ENCODE results near the gene RNF144B.

Gene RNF144B

GRCh38 chr6:18485660-18486435 lies 98.7 kb downstream of the RNF144B start:
- no peak for DNase-seq (ENCODE audit: low read depth, low spot score)

DNA sequence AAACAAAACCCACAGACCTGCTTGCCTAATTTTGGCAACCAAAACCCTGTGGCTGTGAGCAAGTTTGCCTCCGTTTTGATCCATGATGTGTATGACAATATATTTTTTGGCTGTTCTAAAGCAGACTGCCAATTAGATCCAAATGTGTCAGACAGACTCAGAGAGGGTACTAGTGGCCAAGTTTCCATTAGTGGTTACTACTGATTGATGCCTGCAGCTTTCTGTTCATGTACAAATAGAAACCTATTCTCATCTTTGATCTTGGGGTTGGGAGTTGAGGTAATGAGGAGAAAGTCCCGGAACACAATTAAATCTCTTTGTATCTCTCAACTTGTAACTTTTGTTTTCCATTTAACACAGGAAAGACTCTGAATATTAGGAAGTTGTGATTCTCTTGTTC lies 100.9 kb downstream of the RNF144B start:
- DNase-seq (ENCODE audit: low read depth, low spot score) = no peak

DNA sequence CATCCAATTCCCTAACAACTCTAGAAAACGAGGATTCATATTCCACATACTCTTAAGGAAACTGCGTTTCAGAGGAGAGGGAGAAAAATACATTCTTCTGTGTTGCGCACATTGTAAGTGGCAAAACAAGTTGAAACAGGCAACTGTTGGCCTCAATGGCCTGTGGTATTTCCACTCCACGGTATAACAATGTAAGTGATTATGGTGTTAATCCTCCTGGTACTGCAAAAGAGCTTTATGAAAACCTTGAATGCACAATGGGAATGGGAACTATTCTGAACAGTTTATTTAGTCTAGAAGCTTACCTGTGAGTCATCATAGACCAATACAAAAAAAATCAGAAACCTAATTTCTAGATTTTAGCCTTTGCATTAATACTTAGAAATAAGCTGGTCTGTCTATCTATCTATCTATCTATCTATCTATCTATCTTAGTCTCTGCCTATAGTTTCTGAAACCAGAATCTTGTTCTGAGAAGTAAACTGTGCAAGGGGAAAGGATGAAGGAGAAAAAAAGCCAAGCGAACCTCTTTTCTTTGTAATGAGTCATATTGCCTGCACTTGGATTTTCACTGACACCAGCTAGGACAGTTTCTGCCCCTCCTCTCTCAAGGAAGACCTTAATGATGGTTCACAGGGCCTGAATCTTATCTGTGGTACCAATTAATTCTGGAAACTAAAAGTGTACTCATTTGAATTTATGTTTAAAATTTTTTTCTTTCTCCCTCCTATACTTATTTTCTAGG lies 101.5 kb downstream of the RNF144B start:
- DNase-seq (ENCODE audit: low read depth, low spot score) = no peak

DNA sequence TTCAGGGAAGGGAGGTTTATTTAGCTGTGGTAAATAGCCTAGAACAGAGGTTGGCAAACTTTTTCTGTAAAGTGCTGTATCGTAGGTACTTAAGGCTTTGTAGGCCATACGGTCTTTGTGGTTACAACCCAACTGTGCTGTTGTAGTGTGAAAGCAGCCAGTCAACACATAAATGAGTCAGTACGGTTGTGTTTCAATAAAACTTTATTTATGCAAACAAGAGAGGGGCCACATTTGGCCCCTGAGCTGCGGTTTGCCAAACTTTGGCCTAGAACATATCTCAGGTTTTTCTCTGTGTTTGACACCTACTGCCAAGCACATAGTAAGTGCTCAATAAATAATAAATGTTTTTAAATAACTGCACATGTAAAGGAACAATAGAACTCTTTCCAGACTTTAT lies 102.2 kb downstream of the RNF144B start:
- no peak for DNase-seq (ENCODE audit: low read depth, low spot score)

- no peak for DNase-seq (ENCODE audit: low read depth, low spot score)
Measured at GRCh38 chr6:18491308-18492045, 104.3 kb downstream of the RNF144B start.

- DNase-seq (ENCODE audit: low read depth, low spot score) = no peak
Measured at GRCh38 chr6:18492972-18493371, 105.8 kb downstream of the RNF144B start.

GRCh38 chr6:18493382-18493891 lies 106.3 kb downstream of the RNF144B start:
- DNase-seq (ENCODE audit: low read depth, low spot score) = no peak

DNA sequence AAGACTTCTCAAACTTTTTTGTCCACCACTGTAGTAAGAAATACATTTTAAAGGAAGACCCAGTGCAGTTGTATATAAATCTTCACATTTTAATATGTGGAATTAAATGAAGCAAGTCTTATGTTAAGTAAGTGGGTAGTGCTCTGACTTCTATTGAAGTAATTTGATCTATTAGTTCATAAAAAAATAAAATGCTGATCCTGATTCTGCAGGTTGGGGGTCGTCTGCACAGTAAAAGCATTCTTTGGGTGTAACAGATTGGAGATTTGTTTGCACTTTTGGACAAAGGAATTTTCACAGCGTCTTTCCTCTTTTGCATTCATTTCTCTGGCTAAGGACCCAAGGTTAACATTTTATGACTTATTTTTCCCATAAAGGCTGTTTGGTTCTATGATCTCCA lies 106.8 kb downstream of the RNF144B start:
- no peak for DNase-seq (ENCODE audit: low read depth, low spot score)

DNA sequence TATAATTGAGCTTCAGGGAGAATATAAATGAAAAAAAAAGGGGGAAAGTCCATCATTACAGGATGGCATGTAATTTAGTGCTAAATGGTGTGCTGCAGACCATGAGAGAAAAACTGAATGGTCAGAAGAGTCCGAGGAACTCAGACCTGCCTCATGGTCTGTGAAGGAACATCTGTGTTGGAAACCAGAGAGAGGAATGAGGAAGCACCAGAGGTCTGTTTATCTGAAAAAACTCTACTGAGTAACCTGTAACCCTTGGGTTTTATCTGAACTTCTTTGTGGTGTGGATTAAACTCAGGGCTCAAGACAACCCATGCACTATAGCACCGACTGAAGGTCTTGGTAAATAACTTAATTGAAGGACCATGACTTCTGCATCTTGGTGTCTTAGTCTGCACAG lies 108.1 kb downstream of the RNF144B start:
- no peak for DNase-seq (ENCODE audit: low read depth, low spot score)

DNA sequence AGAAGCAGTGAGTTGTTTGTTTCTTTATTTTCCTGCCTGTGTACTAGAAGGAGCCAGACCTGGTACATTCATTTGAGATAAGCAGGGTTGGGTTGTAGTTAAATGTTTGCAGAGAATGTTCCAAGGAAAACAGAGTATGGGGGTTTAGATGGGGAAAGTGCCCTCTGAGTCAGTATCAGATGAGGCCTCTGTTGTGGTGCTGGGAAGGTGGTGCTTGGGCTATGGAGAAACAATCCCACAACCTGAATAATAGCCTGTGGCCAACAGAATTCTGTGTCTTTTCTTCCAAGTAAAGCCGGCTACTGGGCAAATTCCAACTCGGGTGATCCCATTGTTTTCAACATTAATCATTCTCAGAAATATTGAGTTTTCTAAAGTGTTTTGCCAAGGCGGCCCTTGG lies 109.3 kb downstream of the RNF144B start:
- DNase-seq (ENCODE audit: low read depth, low spot score) = no peak

DNA sequence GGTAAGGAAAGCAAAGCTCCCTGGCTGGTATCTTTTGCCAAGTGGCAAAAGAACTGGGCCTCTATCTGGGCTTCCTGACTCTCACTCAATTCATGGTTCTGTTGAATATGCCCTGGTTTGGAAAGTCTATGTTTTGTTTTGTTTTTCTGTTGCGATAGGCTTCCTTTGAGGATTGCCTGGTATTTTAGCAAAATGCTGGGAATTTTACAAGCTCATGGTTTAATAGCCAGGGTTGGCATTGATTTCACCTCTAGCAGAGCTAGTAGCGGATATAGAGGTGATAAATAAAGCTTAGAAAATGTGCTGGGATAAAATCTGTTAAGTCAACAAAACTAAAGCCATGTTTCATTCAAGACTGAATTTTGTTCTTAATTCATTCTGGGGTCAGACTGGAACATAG lies 109.9 kb downstream of the RNF144B start:
- DNase-seq (ENCODE audit: low read depth, low spot score) = no peak

DNA sequence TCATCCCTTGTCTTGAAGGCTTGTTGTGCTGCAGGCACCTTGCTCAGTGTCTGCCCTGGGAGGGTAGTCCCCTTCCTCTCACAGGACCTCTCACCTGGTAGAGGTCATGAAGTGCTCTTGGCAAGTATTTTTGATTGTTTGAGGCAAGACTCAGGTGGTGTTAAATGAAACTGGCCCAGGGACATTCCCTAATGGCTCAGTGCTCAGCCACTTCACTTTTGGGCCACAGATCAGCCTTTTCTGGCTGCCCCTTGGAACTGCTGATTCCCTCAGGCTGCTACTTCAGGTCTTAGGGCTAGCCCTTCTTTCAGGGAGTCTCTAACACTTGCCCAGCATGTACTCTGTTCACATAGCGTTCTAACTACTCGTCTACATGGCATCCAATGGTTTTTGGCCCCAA lies 111.3 kb downstream of the RNF144B start:
- no peak for DNase-seq (ENCODE audit: low read depth, low spot score)

DNA sequence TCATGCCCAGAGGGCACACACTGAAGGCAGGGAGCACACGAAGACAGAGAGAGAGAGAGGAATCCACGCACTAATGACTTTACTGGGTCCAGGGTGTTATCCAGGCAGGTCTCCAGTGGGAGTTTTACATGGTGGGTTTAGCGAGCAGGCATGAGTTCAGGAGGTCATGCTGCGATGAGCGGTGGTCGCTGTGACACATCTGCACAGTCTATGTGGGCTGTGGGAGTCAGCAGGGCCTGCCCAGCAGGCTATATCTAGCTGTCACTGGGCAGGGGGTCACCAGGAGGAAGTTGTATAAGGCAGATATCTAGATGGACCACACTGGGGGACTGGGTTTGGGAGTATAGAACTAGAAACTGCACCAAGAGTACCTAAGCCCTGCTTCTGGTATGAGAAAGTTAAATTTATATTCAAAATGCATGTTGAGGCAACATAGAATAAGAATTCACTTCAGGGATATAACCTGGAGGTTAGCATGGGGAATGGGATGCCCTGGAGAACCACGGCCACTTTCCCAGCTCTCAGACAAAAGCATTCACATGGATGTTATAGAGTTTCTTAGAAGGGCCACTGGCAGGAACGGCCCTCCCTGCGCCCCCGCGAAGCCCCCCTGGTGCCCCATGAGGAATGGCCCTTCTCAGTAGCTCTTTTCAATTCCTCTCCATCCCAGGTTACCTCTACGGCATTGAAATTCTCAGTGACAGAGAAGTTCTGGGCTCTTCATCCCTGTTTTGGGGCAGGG lies 113.9 kb downstream of the RNF144B start:
- no peak for DNase-seq (ENCODE audit: low read depth, low spot score)

- DNase-seq (ENCODE audit: low read depth, low spot score) = no peak
Measured at GRCh38 chr6:18501663-18502013, 114.5 kb downstream of the RNF144B start.

DNA sequence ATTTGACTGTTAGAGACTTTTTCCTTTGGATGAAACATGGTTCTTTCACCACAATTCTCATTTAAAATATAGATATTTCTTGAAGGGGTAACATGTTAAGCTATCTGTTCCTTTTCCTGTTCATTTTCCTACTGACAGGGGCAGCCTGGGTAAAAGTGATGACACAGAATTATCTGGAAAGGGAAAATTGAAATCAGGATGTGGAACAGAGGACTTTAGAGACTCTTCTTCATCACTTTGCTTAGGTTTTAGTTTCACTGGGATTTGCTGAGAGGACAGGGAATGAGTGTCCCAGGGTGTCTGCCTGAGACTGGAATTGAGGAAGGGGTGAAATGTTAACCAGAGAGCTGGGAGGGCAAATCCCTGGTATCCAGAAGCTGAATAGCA lies 116.0 kb downstream of the RNF144B start:
- no peak for DNase-seq (ENCODE audit: low read depth, low spot score)

DNA sequence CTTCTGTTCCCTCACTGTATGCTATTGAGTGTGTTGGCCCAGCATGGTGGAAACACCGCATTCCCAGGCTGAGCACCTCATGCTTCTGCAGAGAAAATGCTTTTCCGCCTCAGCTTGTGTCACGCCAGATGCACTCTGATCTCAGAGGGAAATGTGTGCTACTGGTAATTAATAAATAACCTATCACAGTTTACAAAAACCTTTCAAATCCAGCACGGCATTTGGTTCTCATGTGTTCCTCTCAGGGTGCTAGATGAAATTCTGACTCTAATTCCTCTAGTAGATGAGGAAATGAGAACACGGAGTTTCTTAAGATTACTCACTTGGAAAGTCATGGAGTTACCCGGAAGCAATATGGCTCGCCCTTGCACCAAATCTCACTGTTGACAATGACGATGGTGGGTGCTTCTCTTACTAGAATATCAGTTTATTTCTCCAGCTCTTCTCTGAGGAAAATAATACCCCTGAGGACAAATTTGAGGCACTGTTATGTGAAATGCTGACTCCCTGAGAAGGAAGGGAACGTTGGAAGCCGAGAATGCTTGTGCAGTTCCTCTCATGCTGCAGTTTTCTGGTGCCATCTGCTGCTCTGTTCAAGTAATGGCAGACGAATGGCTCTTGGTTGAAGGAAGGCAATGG lies 116.6 kb downstream of the RNF144B start:
- peak; percentile 3 for DNase-seq (ENCODE audit: low read depth, low spot score)

DNA sequence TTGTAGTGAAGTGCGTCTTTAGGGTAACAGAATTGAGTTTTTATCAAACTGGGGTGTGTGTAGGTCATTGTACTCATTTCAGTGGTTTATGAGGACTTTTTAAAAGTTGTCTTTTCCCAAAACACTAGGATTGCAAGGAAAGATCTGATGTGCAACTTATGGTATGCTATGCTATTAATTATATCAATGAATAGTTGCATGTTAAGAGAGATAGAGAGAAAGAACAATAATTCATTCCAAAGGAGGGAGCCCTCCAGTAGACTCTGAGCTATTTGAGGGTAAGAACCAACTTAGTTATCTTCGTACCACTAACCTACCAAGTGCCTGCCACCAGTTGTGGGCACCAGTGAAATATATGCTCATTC lies 117.1 kb downstream of the RNF144B start:
- no peak for DNase-seq (ENCODE audit: low read depth, low spot score)

GRCh38 chr6:18506382-18507017 lies 119.3 kb downstream of the RNF144B start:
- DNase-seq (ENCODE audit: low read depth, low spot score) = no peak

DNA sequence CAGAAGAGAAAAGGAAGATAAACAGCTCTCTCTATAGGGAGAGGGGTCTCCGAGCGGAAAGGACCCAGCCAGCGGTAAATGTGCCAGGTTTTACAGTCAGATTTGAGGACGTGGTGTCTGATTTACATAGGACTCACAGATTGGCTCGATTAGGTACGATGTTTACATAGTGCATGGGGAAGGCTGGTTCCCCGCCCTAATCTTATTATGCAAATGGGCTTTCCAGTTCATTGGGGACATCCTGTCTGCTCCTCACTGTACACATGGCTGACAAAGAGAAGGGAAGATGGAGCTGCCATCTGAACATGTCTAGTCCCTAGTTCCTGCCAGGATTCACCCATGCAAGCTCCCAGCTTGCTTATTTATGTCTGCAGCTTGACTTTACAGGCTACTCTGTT lies 119.9 kb downstream of the RNF144B start:
- no peak for DNase-seq (ENCODE audit: low read depth, low spot score)

DNA sequence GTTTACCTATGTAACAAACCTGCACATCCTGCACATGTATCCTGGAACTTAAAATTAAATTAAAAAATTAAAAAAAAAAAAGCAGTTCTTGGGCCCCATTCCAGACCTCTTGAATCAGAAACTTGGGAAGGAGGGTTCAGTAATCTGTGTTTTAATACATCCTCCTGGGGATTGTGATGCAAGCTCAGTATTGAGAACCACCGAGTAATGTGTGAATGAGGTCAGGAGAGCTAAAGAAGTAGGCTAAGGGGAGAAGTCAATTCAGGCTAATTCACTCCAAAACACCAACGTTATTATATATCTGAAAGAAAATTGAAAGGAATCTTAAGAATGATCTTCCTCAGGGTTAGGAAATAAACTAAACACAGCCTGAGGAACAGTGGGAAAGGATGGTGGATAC lies 120.4 kb downstream of the RNF144B start:
- DNase-seq (ENCODE audit: low read depth, low spot score) = no peak

Measured in activated CD4-positive, CD25-positive, alpha-beta regulatory T cell treated with anti-CD3 and anti-CD28 coated beads, Interleukin-2, amount 50 U/mL, for 16 hours (primary cell).